HG03135 (cell line): ENCODE data around the gene CCNYL1.
A peak's percentile ranks its signal among the peaks of the same experiment; 100 is the strongest.
"Not testable (repeated sequence)": the region's sequence is repeated elsewhere in the genome, so short reads cannot be mapped to it uniquely, and the experiment has no call there.

Experiments
- ATAC-seq: cut with Tn5 transposase; IDR thresholded peaks from one replicate; pipeline ENCODE4 v1.9.1; 2021; ENCODE audit warnings: mild to moderate bottlenecking, moderate library complexity; ENCODE audit not compliant: unreplicated experiment

The CCNYL1 gene

DNA sequence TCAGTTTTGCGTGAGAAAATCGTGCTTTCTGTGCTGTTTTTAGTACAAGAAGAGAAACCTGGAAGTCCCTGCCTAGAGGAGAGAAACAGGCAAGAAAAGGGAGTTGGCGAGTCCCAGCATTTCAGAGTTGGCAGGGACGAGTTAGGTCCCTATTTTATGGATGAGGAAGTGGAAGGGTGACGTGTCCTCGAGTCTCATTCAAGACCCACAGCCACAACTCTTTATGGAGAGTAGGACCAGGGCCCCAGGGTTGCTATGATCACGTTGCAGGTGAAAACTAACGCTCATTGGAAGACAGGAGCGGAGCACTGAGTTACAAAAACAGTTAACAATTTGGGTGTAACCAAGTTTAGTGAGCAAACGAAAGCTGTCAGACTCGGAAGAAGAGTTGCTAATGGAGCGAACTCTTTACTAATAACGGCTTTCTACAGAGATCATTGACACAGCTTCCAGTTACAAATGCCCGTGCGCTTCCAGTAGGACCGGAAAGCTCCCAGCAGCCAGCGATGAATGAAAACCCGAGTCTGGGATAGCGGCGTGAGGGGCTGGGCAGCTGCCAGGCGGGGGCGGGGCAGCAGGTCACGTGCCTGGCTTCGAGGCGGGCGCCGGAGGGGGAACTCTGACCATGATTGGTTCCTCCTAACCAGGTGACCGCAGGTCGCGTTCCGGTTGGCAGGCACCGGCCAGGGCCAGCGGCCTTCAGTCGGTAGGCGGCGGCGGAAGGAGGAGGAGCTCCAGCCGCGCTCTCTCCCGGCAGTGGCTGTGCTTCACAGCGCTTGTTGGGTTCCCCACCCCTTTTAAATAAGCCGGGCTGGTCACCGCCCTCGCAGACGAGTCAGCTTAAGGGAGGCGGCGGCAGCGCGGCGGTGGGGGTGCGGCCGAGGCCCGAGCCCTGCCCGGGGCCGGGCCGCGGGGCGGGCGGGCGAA is at the start of gene CCNYL1:
Gene CCNYL1, plus strand, starts transcription at position 827 of the 927 bp plus-strand sequence. CDS start 257 bp downstream, outside the sequence.
- ATAC-seq = peak; percentile 97

DNA sequence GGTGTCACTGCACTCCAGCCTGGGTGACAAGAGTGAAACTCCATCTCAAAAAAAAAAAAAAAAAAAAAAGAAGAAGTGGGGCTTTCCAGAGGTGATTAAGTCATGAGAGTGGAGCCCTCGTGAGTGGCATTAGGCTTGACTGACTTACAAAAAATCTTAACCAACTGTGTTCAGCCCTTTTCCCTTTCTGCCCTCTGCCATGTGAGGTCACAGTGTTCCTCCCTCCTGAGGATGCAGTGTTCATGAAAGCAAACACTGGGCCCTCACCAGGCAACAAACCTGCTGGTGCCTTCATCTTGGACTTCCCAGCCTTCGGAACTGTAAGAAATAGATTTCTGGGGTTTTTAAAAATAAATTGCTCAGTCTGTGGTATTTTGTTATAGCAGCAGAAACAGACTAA is 49.2 kb upstream of the CCNYL1 start:
- ATAC-seq = peak; percentile 88

- no peak for ATAC-seq
Measured at GRCh38 chr2:207663870-207664545, 47.4 kb upstream of the CCNYL1 start.

GRCh38 chr2:207670887-207671286 is 40.6 kb upstream of the CCNYL1 start:
- no peak for ATAC-seq

- no peak for ATAC-seq
Measured at GRCh38 chr2:207673431-207673830, 38.0 kb upstream of the CCNYL1 start.

GRCh38 chr2:207674266-207674774 is 37.1 kb upstream of the CCNYL1 start:
- ATAC-seq = no peak

DNA sequence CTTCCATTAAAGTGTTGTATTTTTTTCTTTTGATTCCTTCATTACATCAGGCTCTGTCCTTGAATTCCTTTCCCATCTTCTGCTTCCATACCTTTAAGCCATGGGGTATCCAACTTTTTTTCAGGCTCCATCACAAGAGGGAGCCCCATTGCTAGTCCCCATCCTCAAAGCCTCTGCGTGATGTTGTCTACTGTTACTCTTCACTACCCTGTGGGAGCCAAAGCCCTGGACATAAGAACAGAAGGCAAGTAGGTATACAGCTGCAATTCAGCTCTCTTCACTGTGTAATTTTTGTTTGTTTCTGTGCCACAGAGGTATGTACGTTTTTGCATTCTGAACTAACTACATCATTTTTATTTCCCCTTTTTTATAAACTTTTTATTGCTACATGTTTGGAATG is 36.6 kb upstream of the CCNYL1 start:
- ATAC-seq = no peak

DNA sequence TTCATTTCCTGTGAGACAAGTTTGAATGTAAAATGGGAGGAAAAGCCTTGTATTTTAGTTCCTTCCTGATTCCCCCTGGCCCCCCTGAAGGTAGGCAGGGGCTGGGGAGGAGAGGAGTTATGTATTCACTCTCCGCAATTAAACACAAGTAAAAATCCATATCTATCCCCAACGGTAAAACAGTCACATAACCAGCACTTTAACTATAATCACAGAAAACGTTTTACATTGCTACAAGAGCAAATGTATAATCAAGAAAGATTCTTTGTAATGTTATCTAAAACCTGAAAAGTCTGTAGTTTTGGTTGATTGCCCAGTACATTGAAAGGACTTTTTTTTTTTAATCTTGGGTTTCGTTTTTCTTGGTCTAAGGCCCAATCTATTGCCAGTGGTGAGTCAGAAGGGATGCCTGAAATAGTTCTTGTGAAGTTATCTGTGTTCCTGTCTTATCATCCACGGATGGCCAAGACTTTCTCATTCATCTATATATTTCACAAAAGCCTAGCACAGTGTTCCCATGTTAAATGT is 34.5 kb upstream of the CCNYL1 start:
- ATAC-seq = no peak

GRCh38 chr2:207681431-207681830 is 30.0 kb upstream of the CCNYL1 start:
- ATAC-seq = no peak

- no peak for ATAC-seq
Measured at GRCh38 chr2:207682557-207682956, 28.9 kb upstream of the CCNYL1 start.

GRCh38 chr2:207683438-207683837 is 28.0 kb upstream of the CCNYL1 start:
- ATAC-seq = no peak

- no peak for ATAC-seq
Measured at GRCh38 chr2:207683879-207684627, 27.4 kb upstream of the CCNYL1 start.

- ATAC-seq = no peak
Measured at GRCh38 chr2:207686812-207687211, 24.6 kb upstream of the CCNYL1 start.

- ATAC-seq = no peak
Measured at GRCh38 chr2:207688597-207688996, 22.8 kb upstream of the CCNYL1 start.

DNA sequence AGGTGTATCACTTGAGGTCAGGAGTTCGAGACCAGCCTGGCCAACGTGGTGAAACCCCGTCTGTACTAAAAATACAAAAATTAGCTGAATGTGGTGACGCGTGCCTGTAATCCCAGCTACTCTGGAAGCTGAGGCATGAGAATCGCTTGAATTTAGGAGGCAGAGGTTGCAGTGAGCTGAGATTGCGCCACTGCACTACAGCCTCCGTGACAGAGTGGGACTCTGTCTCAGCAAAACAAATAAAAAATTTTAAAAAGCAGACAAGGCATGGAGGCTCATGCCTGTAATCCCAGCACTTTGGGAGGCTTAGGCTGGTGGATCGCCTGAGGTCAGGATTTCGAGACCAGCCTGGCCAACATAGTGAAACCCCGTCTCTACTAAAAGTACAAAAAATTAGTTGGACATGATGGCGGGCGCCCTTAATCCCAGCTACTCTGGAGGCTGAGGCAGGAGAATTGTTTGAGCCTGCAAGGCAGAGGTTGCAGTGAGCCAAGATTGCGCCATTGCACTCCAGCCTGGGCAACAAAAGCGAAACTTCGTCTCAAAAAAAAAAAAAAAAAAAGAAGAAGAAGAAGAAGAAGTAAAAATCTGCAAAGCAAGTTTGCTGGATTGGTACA is 20.5 kb upstream of the CCNYL1 start:
- ATAC-seq = not testable (repeated sequence)

DNA sequence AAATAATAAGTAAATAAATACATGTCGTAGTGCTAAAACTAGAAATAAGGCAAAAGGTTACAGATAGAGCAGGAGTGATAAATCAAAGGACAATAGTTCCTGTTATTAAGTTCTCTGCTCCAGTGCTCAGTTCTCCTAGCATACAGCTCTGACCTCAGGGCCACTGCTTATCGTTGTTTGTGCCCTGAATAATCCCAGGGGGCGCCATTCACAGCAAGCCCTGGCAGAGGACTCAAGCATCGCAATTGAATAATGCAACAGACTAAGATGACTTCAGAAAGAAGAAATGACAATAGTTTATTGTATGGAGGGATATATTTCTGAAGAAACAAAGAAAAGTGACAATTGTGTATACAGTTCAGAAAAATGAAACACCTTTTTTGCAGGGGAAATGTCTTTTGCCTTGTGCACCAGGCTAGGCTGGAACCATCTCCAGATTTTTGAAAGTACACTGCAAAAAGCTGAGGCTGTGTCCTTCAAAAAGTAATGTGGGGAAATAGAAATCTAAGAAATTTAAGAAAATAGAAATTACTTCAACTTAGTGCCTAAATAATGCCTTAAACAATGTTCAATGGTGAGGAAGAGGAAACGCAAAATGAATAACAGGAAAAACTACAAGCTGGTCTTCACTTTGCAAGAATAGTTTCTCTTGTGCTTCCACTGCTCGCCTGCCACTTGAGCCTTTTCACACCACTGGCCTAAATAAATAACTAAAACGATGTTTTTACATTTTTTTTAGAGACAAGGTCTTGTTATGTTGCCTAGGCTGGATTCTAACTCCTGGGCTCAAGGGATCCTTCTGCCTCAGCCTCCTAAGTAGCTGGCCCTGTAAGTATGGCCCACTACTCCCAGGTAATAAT is 19.0 kb upstream of the CCNYL1 start:
- no peak for ATAC-seq

DNA sequence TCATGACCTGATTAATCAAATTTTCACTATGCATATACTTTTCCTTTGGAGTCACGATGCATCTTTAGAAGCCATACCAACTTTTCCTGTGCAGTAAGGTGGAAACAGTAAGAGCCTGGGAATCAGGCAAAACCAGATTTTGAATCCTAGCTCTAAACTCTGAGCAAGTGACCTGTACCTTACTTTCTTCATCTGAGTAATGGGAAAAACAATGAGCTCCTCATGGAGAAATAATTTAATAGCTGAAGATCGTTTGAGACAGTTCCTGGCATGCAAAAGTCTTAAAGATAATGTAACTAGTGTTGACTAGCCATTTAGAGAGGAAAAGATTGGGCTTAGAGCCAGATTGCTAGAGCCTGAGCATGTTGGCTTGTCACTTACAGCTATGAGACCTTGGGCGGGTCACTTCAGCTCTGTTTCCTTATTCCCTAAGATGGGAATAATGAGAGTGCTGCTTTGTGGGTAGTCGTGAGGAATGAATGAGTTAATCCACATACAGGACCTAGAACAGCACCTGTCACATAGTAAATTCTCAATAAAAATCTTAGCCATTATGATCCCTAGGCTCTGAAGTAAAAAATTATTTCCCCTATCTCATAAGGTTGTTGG is 17.7 kb upstream of the CCNYL1 start:
- no peak for ATAC-seq

GRCh38 chr2:207694811-207695281 is 16.6 kb upstream of the CCNYL1 start:
- ATAC-seq = no peak

GRCh38 chr2:207695293-207695692 is 16.1 kb upstream of the CCNYL1 start:
- ATAC-seq = no peak
